IPS DF 4.7 (cell line): ENCODE measurements around the gene EEPD1.

Source experiments
- DNase-seq: peaks from one replicate; pipeline ENCODE4 v3.0.0-alpha.2; 2013; ENCODE audit warnings: low spot score; ENCODE audit errors: extremely low read depth

EEPD1 gene

GRCh38 chr7:36190447-36191291 is 37.6 kb downstream of the EEPD1 start:
- DNase-seq: no peak

- DNase-seq: no peak
Measured at GRCh38 chr7:36191292-36191920, 38.4 kb downstream of the EEPD1 start.

- DNase-seq: no peak
Measured at GRCh38 chr7:36192053-36192824, 39.2 kb downstream of the EEPD1 start.

- DNase-seq: no peak
Measured at GRCh38 chr7:36192877-36193276, 39.8 kb downstream of the EEPD1 start.

- no peak for DNase-seq
Measured at GRCh38 chr7:36198854-36199266, 45.8 kb downstream of the EEPD1 start.

GRCh38 chr7:36199329-36199728 is 46.3 kb downstream of the EEPD1 start:
- DNase-seq: no peak

GRCh38 chr7:36201122-36201723 is 48.2 kb downstream of the EEPD1 start:
- no peak for DNase-seq

GRCh38 chr7:36202398-36202797 is 49.3 kb downstream of the EEPD1 start:
- DNase-seq: no peak

- no peak for DNase-seq
Measured at GRCh38 chr7:36203071-36203790, 50.2 kb downstream of the EEPD1 start.

GRCh38 chr7:36204044-36204663 is 51.1 kb downstream of the EEPD1 start:
- no peak for DNase-seq

GRCh38 chr7:36204929-36205635 is 52.0 kb downstream of the EEPD1 start:
- no peak for DNase-seq

- DNase-seq: no peak
Measured at GRCh38 chr7:36205803-36206202, 52.7 kb downstream of the EEPD1 start.

- DNase-seq: no peak
Measured at GRCh38 chr7:36207451-36208291, 54.6 kb downstream of the EEPD1 start.

GRCh38 chr7:36208426-36208825 is 55.4 kb downstream of the EEPD1 start:
- DNase-seq: no peak

- DNase-seq: no peak
Measured at GRCh38 chr7:36208997-36209813, 56.2 kb downstream of the EEPD1 start.

GRCh38 chr7:36209814-36210183 is 56.7 kb downstream of the EEPD1 start:
- no peak for DNase-seq

GRCh38 chr7:36210291-36210922 is 57.4 kb downstream of the EEPD1 start:
- DNase-seq: no peak
